ENCODE data around the gene RBM4.

DNA sequence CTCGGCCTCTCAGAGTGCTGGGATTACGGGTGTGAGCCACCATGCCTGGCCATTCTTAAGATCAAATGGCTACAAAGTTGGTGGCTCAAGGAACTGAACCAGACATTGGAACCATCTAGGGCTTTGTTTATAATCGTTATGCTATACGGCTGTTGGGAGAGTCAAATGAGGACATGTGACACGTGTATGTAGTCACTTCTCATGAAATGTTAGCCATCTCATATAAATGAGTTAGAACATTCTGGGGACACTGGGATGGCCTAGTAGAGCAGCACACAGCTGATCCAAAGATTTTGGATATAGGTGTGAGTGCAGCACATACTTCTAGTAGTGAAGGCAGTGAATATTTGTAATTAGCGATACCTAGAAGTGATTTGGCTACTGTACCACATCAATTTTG, 6.6 kb upstream of the RBM4 start:
- TF ChIP-seq, protein P1, sequence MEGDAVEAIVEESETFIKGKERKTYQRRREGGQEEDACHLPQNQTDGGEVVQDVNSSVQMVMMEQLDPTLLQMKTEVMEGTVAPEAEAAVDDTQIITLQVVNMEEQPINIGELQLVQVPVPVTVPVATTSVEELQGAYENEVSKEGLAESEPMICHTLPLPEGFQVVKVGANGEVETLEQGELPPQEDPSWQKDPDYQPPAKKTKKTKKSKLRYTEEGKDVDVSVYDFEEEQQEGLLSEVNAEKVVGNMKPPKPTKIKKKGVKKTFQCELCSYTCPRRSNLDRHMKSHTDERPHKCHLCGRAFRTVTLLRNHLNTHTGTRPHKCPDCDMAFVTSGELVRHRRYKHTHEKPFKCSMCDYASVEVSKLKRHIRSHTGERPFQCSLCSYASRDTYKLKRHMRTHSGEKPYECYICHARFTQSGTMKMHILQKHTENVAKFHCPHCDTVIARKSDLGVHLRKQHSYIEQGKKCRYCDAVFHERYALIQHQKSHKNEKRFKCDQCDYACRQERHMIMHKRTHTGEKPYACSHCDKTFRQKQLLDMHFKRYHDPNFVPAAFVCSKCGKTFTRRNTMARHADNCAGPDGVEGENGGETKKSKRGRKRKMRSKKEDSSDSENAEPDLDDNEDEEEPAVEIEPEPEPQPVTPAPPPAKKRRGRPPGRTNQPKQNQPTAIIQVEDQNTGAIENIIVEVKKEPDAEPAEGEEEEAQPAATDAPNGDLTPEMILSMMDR (IDR thresholded peaks at IDR 0.05; ENCODE audit: low read depth, low read length, missing input control) = no peak
- TF ChIP-seq TAF1 (conservative IDR thresholded peaks at IDR 0.05) (no peak), RXRA (IDR thresholded peaks at IDR 0.05) (no peak), JUND (IDR thresholded peaks at IDR 0.05) (no peak), SP1 (IDR thresholded peaks at IDR 0.05) (no peak), YY1 (IDR thresholded peaks at IDR 0.05) (no peak), RAD21 (IDR thresholded peaks at IDR 0.05) (no peak)
- TF ChIP-seq, protein P2, sequence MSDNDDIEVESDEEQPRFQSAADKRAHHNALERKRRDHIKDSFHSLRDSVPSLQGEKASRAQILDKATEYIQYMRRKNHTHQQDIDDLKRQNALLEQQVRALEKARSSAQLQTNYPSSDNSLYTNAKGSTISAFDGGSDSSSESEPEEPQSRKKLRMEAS (IDR thresholded peaks at IDR 0.05) = no peak
- TF ChIP-seq, protein P3, sequence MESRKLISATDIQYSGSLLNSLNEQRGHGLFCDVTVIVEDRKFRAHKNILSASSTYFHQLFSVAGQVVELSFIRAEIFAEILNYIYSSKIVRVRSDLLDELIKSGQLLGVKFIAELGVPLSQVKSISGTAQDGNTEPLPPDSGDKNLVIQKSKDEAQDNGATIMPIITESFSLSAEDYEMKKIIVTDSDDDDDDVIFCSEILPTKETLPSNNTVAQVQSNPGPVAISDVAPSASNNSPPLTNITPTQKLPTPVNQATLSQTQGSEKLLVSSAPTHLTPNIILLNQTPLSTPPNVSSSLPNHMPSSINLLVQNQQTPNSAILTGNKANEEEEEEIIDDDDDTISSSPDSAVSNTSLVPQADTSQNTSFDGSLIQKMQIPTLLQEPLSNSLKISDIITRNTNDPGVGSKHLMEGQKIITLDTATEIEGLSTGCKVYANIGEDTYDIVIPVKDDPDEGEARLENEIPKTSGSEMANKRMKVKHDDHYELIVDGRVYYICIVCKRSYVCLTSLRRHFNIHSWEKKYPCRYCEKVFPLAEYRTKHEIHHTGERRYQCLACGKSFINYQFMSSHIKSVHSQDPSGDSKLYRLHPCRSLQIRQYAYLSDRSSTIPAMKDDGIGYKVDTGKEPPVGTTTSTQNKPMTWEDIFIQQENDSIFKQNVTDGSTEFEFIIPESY (IDR thresholded peaks at IDR 0.05) = no peak
- TF ChIP-seq, protein P4, sequence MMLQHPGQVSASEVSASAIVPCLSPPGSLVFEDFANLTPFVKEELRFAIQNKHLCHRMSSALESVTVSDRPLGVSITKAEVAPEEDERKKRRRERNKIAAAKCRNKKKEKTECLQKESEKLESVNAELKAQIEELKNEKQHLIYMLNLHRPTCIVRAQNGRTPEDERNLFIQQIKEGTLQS (IDR thresholded peaks at IDR 0.05) = no peak
- TF ChIP-seq, protein P5, sequence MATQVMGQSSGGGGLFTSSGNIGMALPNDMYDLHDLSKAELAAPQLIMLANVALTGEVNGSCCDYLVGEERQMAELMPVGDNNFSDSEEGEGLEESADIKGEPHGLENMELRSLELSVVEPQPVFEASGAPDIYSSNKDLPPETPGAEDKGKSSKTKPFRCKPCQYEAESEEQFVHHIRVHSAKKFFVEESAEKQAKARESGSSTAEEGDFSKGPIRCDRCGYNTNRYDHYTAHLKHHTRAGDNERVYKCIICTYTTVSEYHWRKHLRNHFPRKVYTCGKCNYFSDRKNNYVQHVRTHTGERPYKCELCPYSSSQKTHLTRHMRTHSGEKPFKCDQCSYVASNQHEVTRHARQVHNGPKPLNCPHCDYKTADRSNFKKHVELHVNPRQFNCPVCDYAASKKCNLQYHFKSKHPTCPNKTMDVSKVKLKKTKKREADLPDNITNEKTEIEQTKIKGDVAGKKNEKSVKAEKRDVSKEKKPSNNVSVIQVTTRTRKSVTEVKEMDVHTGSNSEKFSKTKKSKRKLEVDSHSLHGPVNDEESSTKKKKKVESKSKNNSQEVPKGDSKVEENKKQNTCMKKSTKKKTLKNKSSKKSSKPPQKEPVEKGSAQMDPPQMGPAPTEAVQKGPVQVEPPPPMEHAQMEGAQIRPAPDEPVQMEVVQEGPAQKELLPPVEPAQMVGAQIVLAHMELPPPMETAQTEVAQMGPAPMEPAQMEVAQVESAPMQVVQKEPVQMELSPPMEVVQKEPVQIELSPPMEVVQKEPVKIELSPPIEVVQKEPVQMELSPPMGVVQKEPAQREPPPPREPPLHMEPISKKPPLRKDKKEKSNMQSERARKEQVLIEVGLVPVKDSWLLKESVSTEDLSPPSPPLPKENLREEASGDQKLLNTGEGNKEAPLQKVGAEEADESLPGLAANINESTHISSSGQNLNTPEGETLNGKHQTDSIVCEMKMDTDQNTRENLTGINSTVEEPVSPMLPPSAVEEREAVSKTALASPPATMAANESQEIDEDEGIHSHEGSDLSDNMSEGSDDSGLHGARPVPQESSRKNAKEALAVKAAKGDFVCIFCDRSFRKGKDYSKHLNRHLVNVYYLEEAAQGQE (IDR thresholded peaks at IDR 0.05) = no peak

All from liver (tissue), 3 donors.